SK-N-MC (cell line): Measurements from ENCODE around the gene DSCAM.

ENCODE experiments used
- EZH2 ChIP-seq: fragments of 200-600 bp; sonication (generic); IDR thresholded peaks from one replicate; pipeline ENCODE4 v1.6.1; 2017; ENCODE audit warnings: antibody characterized with exemption
- FOXP2 ChIP-seq: optimal IDR thresholded peaks from 2 replicates; pipeline ENCODE3; 2011; ENCODE audit warnings: mild to moderate bottlenecking, moderate library complexity; ENCODE audit not compliant: insufficient read depth; ENCODE audit errors: extremely low read length, control extremely low read depth
- POLR2AphosphoS5 ChIP-seq: IDR thresholded peaks from 2 replicates; pipeline ENCODE4 v1.6.1; 2012; ENCODE audit warnings: mild to moderate bottlenecking, low read depth, low read length, borderline replicate concordance

- TF ChIP-seq EZH2 = no peak
- TF ChIP-seq POLR2AphosphoS5 = no peak
- no peak for TF ChIP-seq FOXP2
Observed at GRCh38 chr21:40766381-40766780, 80.6 kb downstream of the DSCAM start.
